WTC11 (cell line): Measurements from ENCODE around the gene D2HGDH.

Source experiments
- CTCF ChIP-seq: fragments of 200-600 bp; IDR thresholded peaks from 2 replicates; pipeline ENCODE4 v1.8.0; 2022; ENCODE audit warnings: antibody characterized with exemption
- ERG ChIP-seq: fragments of 250-450 bp; sonication (Bioruptor Pico); IDR thresholded peaks from 2 replicates; pipeline ENCODE4 v1.8.0; 2021; ENCODE audit warnings: mild to moderate bottlenecking
- FOXP4 ChIP-seq: sonication (generic); formaldehyde crosslinking; IDR thresholded peaks from 2 replicates; pipeline ENCODE4 v1.8.0; 2022; ENCODE audit warnings: mild to moderate bottlenecking, missing genetic modification reagents
- IRF1 ChIP-seq: sonication (generic); formaldehyde crosslinking; IDR thresholded peaks from 2 replicates; pipeline ENCODE4 v1.8.0; 2023; ENCODE audit warnings: missing genetic modification reagents
- MAX ChIP-seq: sonication (generic); formaldehyde crosslinking; IDR thresholded peaks from 2 replicates; pipeline ENCODE4 v1.8.0; 2022; ENCODE audit warnings: mild to moderate bottlenecking, missing genetic modification reagents
- OVOL2 ChIP-seq: fragments of 250-450 bp; sonication (Bioruptor Pico); IDR thresholded peaks from 2 replicates; pipeline ENCODE4 v1.9.0; 2021; ENCODE audit warnings: mild to moderate bottlenecking, borderline replicate concordance
- SP1 ChIP-seq: sonication (generic); formaldehyde crosslinking; conservative IDR thresholded peaks from 2 replicates; pipeline ENCODE4 v1.8.1; 2022; ENCODE audit warnings: missing genetic modification reagents
- TEAD4 ChIP-seq: sonication (generic); formaldehyde crosslinking; IDR thresholded peaks from 2 replicates; pipeline ENCODE4 v1.8.0; 2022; ENCODE audit warnings: mild to moderate bottlenecking, missing genetic modification reagents
- USF2 ChIP-seq: sonication (generic); formaldehyde crosslinking; IDR thresholded peaks from 2 replicates; pipeline ENCODE4 v1.8.1; 2023; ENCODE audit warnings: mild to moderate bottlenecking, missing genetic modification reagents, moderate library complexity
- ZNF232 ChIP-seq: sonication (generic); formaldehyde crosslinking; IDR thresholded peaks from 2 replicates; pipeline ENCODE4 v1.8.0; 2022; ENCODE audit warnings: mild to moderate bottlenecking, missing genetic modification reagents
- ZNF512 ChIP-seq: sonication (generic); formaldehyde crosslinking; IDR thresholded peaks from 2 replicates; pipeline ENCODE4 v1.8.1; 2022; ENCODE audit warnings: missing genetic modification reagents, borderline replicate concordance
- ZSCAN18 ChIP-seq: fragments of 250-450 bp; sonication (Bioruptor Pico); IDR thresholded peaks from 2 replicates; pipeline ENCODE4 v2.1.2; 2022; ENCODE audit warnings: mild to moderate bottlenecking, moderate library complexity

GRCh38 chr2:241751776-241752175 lies 17.3 kb downstream of the D2HGDH start:
- TF ChIP-seq CTCF: no peak
- no peak for TF ChIP-seq OVOL2 (CRISPR knock-in tag)
- TF ChIP-seq TEAD4 (CRISPR knock-in tag): no peak
- no peak for TF ChIP-seq SP1 (CRISPR knock-in tag)
- TF ChIP-seq ZNF232: no peak
- no peak for TF ChIP-seq ZNF512
- TF ChIP-seq IRF1 (CRISPR knock-in tag): no peak
- TF ChIP-seq MAX: no peak
- TF ChIP-seq FOXP4 (CRISPR knock-in tag): no peak
- no peak for TF ChIP-seq USF2 (CRISPR knock-in tag)
- TF ChIP-seq ZSCAN18 (CRISPR knock-in tag): no peak
- no peak for TF ChIP-seq ERG (CRISPR knock-in tag)
